H1 (cell line): ENCODE measurements around the gene RASAL1. TPM values are rescaled to one million over a fixed set of nuclear protein-coding genes. Genes with fewer than 3 reads are reported as not detected.

Source experiments
- MAX ChIP-seq: IDR thresholded peaks from 2 replicates; pipeline ENCODE4 v1.6.1; 2012; ENCODE audit warnings: inconsistent platforms
- RFX5 ChIP-seq: IDR thresholded peaks from 2 replicates; pipeline ENCODE4 v1.6.1; 2011; ENCODE audit warnings: low read depth, low read length, improper control_type of control experiment, borderline replicate concordance
- polyA plus RNA-seq, 7 experiments: library from polyadenylated mRNA; depleted of rRNA in 3 of 7; stranded (reverse) in 5 of 7; unstranded in 2 of 7; fragments of >200 nt in 5 of 7; fragments of 200-250 nt in 2 of 7; gene quantifications; 1 replicate in 5 of 7; 2 replicates in 1 of 7; 4 replicates in 1 of 7; pipeline versions ENCODE4 v1.2.1 to v1.2.3, GENCODE V29; 2011 to 2013; ENCODE audit warnings: missing spikeins in 2 of 7, mixed read lengths in 2 of 7
- total RNA-seq: library from RNA; stranded (reverse); fragmentation: NEBNext Ultra II Directional; extraction: Animal tissue kit (Norgen Biotek cat#: 25700); gene quantifications from 2 replicates; pipeline ENCODE4 v1.2.1, GENCODE V29; 2021

The RASAL1 gene
- total and polyA plus RNA-seq, 2 of the 8 experiments (the other 6 are each of a cell fraction or from before 2014, with no cell fraction given) = 3.7 to 5.0 TPM

GRCh38 chr12:113131556-113131955, 4.0 kb downstream of the RASAL1 start (continued):
- TF ChIP-seq MAX (no peak), RFX5 (no peak)
